ACC112 (cell line): Measurements from ENCODE around the gene GOLGA8Q.
"Not testable (repeated sequence)": the region's sequence is repeated elsewhere in the genome, so short reads cannot be mapped to it uniquely, and the experiment has no call there.

Source experiments
- H2AFZ ChIP-seq: fragments of 200-600 bp; sonication (generic); one replicate; pipeline ENCODE4 v1.6.0; 2017; ENCODE audit warnings: antibody characterized with exemption, low read length; ENCODE audit not compliant: unreplicated experiment
- H3K27ac ChIP-seq: fragments of 200-600 bp; sonication (generic); 2 replicates; pipeline ENCODE4 v1.5.1; 2014; ENCODE audit warnings: low read depth, mild to moderate bottlenecking, antibody characterized with exemption, low read length, moderate library complexity
- H3K27me3 ChIP-seq: fragments of 200-600 bp; sonication (generic); 2 replicates; pipeline ENCODE4 v1.6.1; 2014; ENCODE audit warnings: mild to moderate bottlenecking, antibody characterized with exemption, low read length, moderate library complexity, mixed read lengths; ENCODE audit not compliant: insufficient read depth
- H3K36me3 ChIP-seq: fragments of 200-600 bp; sonication (generic); 2 replicates; pipeline ENCODE4 v1.6.1; 2016; ENCODE audit warnings: mild to moderate bottlenecking, antibody characterized with exemption, low read length, moderate library complexity, mixed read lengths; ENCODE audit not compliant: insufficient read depth
- H3K4me1 ChIP-seq: fragments of 200-600 bp; sonication (generic); one replicate; pipeline ENCODE4 v1.6.1; 2016; ENCODE audit warnings: low read length, mixed read lengths; ENCODE audit not compliant: insufficient read depth, unreplicated experiment, control insufficient read depth
- H3K4me3 ChIP-seq: fragments of 200-600 bp; sonication (generic); 2 replicates; pipeline ENCODE4 v1.5.1; 2014; ENCODE audit warnings: mild to moderate bottlenecking, low read depth, low read length
- H3K79me2 ChIP-seq: fragments of 200-600 bp; sonication (generic); one replicate; pipeline ENCODE4 v1.6.0; 2016; ENCODE audit warnings: low read length; ENCODE audit not compliant: control insufficient read depth, unreplicated experiment, insufficient read depth

Gene GOLGA8Q

GRCh38 chr15:30551750-30552149 is at the start of gene GOLGA8Q:
TSS of gene GOLGA8Q (plus strand) at chr15:30552050. CDS start at chr15:30552078, 28 bp downstream.
- H3K27ac ChIP-seq, H3K4me1 ChIP-seq, H3K4me3 ChIP-seq, H2AFZ ChIP-seq, H3K79me2 ChIP-seq, H3K36me3 ChIP-seq, H3K27me3 ChIP-seq: not testable (repeated sequence)

DNA sequence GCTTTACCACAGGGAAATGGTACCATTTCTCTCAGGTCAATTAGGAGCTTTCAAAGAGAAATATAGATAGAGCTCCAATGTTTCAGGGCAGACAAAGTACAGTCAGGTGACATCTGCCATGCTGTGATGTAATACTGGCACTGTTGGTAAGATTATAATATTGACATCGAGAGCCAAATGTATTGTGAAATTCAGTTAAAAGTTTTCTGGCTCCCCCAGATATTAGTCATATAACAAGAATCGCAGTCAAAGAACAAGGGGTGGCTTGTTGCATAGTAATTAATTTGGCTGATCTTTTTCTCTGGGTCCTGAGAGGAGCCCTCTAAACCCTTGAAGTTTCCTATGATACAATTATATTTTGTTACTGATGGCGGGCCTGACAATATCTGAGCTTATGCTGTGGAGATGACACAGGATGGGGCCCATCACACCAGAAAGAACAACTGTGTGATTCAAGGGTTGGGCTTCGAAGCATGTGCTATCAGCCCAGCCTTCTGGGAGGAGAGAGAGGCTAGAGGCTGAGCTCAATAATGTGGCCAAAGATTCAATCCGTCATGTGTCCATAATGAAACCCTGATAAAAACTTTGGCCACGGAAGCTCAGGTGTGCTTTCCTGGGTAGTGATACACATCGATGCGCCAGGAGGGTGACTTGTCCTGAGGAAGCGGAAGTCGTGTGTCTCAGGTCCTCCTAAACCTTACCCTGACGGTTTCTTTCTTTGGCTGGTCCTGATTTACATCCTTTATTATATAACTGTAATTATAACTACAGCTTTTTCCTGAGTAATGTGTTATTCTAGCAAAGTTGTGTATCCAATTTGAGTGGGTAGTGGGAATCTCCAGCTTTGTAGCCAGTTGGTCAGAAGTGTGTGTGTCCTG is 48.7 kb upstream of the GOLGA8Q start:
- H3K36me3 ChIP-seq, H2AFZ ChIP-seq, H3K4me3 ChIP-seq, H3K79me2 ChIP-seq, H3K4me1 ChIP-seq, H3K27ac ChIP-seq, H3K27me3 ChIP-seq: not testable (repeated sequence)

DNA sequence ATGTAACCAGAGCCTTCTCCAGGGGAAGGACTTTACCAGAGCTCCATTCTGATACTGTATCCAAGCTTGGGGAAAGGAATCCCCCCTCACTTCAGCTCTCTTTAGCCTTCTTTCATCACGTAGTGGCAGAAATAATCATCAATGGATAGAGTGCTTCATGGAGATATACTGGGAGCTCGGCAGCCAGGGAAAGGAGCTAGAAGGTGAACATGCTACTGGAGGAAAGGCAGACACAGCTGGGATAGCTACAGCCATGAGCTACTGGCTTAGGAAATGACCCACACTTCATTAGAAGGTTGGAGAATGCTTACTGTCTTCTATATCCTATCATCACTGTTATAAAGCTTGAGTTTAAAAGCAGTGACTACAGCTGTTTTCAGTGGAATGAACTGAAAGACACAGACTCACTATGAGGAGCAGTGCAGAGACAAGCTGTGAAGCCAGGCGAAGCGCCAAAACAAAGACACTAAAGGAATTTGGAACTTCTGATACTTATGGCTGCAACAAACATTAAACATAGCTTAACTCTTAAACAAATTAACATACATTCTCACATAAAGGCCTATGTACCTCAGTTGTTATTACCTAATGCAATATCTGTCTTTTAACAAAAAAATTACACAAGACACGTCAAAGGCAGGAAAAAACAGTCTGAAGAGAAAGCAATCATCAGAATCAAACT is 47.5 kb upstream of the GOLGA8Q start:
- not testable (repeated sequence) for H3K27ac ChIP-seq, H3K27me3 ChIP-seq, H3K4me1 ChIP-seq, H3K4me3 ChIP-seq, H2AFZ ChIP-seq, H3K36me3 ChIP-seq, H3K79me2 ChIP-seq

- not testable (repeated sequence) for H3K79me2 ChIP-seq, H3K36me3 ChIP-seq, H2AFZ ChIP-seq, H3K4me1 ChIP-seq, H3K27me3 ChIP-seq, H3K4me3 ChIP-seq, H3K27ac ChIP-seq
These were observed 37.3 kb upstream of the GOLGA8Q start for GRCh38 chr15:30514545-30514944.

DNA sequence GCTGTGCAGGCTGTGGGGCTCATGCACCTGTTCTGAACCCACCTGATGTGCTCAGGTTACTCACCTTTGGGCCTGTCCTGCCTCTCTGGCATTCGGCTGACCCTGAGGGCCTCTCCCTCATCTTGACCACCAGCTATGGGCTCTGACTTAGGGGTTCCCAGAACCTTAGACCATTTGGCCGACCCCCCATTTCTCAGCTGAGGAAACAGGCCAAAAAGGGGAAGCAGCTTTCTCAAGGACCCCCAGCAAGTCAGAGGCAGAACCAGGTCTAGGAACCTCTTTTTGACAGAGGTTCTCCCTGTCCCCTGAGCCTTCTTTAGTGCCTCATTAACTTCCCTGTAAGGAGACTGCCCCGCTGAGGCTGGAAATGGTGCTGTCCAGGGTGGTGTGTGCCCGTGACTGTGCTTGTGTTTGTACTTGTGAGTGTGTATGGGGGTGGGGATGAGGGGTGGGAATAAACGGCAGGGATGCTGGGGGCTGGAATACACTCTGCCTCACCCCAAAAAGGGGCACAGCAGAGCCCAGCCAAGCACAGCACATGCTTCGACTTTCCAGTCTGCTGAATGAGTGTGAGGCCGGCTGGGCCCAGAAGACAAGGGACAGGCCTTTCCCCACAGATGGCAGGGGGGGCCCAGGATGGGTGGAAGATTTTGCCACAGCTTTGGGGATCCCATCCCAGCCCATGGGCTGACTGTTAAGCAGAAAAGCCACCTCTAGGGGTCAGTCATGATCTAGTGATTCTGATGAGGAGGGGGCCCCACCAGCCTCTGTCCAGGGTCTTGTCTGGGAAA is 28.2 kb upstream of the GOLGA8Q start:
- not testable (repeated sequence) for H3K27me3 ChIP-seq, H3K4me1 ChIP-seq, H3K27ac ChIP-seq, H3K36me3 ChIP-seq, H2AFZ ChIP-seq, H3K79me2 ChIP-seq, H3K4me3 ChIP-seq

- H3K27me3 ChIP-seq, H3K36me3 ChIP-seq, H2AFZ ChIP-seq, H3K4me1 ChIP-seq, H3K4me3 ChIP-seq, H3K79me2 ChIP-seq, H3K27ac ChIP-seq: not testable (repeated sequence)
These were observed 25.9 kb upstream of the GOLGA8Q start for GRCh38 chr15:30525912-30526311.

- H3K27me3 ChIP-seq, H3K4me3 ChIP-seq, H3K4me1 ChIP-seq, H2AFZ ChIP-seq, H3K79me2 ChIP-seq, H3K36me3 ChIP-seq, H3K27ac ChIP-seq: not testable (repeated sequence)
These were observed 22.8 kb upstream of the GOLGA8Q start for GRCh38 chr15:30529049-30529448.

- H3K4me1 ChIP-seq, H3K27me3 ChIP-seq, H3K79me2 ChIP-seq, H3K36me3 ChIP-seq, H2AFZ ChIP-seq, H3K4me3 ChIP-seq, H3K27ac ChIP-seq: not testable (repeated sequence)
These were observed 15.1 kb downstream of the GOLGA8Q start for GRCh38 chr15:30566949-30567348.

DNA sequence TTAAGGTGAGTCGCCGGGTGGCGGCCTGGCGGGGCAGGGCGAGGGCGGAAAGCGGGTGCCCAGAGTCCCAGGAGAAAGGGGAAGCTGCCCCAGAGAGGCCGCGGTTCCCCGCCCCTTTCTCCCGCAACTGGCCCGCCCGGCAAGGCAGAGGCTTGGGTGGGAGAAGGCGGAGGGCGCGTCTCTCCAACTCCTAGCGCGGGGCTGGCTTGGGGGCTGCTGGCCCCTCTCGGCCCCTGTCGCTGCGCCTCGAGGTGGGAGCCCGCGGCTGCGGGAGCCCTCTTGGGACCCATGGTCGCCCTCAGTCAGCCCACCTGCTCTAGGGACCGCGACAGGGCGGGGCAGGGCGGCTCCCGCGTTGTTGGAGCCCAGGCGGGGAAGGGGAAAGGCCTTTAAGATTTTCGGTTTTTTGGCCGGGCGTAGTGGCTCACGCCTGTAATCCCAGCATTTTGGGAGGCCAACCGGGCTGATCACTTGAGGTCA is 21.2 kb downstream of the GOLGA8Q start:
- not testable (repeated sequence) for H3K79me2 ChIP-seq, H3K27ac ChIP-seq, H3K4me1 ChIP-seq, H2AFZ ChIP-seq, H3K4me3 ChIP-seq, H3K27me3 ChIP-seq, H3K36me3 ChIP-seq

- not testable (repeated sequence) for H3K79me2 ChIP-seq, H3K36me3 ChIP-seq, H3K27me3 ChIP-seq, H3K4me1 ChIP-seq, H3K27ac ChIP-seq, H2AFZ ChIP-seq, H3K4me3 ChIP-seq
These were observed 27.6 kb downstream of the GOLGA8Q start for GRCh38 chr15:30579394-30579970.
